Dedifferentiated amniotic fluid mesenchymal stem cell (primary cell): ENCODE data around the gene MYOCOS.
"Not testable (repeated sequence)": the region's sequence is repeated elsewhere in the genome, so short reads cannot be mapped to it uniquely, and the experiment has no call there.

Source experiments
- DNase-seq: peaks from one replicate; pipeline ENCODE4 v3.0.0-alpha.2; 2016; ENCODE audit errors: extremely low spot score

The MYOCOS gene

GRCh38 chr1:171625225-171625624 lies 3.2 kb downstream of the MYOCOS start:
- DNase-seq = no peak

DNA sequence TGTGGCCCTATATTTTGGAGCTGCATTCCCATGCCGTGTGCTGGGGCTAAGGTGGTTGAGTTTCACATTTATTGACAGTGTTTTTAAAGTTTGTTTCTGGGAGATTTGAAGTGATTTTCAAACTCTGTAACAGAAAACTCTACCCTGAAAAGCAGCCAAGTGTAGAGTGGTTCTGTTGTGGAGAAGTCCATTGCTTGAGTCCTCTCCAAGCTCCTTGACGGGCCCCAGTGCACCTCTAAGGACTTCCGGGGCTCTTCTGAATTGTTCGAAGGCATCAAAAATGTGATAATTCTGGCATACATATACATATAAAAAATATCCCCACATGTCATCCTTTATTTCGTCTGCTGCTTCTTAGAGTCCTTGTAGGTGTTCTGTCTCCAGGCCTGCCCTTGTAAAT lies 5.0 kb downstream of the MYOCOS start:
- peak; percentile 0 for DNase-seq

GRCh38 chr1:171628225-171628624 lies 6.2 kb downstream of the MYOCOS start:
- no peak for DNase-seq

DNA sequence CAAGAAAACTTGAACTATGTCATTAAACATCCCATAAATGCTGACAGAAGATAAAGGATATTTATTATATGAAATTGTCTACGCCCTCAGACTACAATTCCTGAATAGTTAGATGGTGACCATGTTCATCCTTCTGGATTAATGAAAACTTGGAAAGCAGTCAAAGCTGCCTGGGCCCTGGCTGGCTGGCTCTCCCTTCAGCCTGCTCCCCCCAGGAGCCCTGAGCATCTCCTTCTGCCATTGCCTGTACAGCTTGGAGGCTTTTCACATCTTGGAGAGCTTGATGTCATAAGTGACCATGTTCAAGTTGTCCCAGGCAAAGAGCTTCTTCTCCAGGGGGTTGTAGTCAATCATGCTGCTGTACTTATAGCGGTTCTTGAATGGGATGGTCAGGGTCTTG lies 13.6 kb downstream of the MYOCOS start:
- DNase-seq = no peak

- DNase-seq = no peak
Measured at GRCh38 chr1:171636141-171636540, 14.1 kb downstream of the MYOCOS start.

DNA sequence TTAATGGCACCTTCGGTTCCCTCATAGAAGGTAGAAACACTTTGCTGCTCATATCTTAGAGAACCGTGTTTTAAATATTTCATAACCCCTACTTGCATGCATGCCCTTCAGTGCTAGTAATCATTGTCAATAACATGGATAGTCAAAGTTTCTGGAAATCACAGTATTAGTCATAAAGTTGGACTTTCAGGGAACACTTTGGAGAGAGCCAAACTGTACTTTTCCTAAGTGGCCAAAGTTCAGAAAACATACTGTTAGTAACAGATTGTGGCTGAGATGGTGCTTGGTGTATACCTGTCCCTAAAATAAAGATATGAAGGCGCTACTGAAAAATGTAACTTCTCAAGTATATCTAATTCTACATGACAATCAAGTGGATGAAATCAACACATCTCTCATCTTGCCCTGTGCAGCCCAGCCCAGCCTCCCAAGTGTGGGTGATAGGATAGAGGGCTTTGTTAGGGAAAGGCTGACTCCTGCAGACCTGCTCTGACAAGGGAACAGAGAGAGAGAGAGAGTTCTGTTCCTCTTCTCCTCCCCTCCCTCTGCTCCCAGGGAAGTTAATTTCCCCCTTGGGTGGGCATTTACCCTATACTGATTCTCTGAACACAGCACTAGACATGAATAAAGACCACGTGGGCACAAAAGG lies 16.0 kb downstream of the MYOCOS start:
- no peak for DNase-seq

- DNase-seq = no peak
Measured at GRCh38 chr1:171640225-171640624, 18.2 kb downstream of the MYOCOS start.

DNA sequence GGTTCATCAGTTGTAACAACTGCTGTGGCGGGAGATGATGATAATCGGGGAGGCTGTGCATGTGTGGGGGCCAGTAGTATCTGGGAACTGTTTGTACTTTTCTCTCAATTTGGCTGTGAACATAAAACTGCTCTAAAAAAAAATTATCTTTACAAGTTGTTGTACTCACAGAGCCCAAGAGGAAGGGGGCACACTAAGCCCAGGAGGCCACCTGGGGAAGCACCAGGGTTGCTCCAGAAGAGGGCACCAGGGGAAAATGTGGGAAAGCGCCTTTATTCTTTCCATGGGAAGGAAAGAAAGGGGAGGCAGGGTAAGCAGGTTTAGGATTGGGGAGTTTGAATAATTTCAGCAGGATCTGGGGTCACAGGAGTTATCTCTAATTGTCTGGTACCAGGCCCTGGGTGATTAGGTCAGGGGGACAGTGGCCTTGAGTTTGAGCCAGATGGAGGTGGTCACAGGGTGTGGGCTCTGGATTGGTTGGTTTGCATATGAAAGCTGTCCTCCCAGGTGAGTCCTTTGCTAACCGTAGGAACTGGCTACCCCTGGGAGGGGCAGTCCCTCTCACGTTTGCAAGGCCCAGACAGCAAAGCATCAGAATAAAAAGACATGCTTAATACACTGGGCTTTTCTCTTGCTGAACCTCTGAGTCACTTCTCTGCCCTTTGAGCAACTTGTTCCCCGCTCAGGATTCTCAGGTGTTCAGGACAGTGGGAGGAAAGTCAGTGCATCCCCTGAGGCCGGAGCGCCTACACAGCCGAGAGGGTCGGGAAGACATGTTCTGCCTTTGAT lies 19.2 kb downstream of the MYOCOS start:
- DNase-seq = no peak

DNA sequence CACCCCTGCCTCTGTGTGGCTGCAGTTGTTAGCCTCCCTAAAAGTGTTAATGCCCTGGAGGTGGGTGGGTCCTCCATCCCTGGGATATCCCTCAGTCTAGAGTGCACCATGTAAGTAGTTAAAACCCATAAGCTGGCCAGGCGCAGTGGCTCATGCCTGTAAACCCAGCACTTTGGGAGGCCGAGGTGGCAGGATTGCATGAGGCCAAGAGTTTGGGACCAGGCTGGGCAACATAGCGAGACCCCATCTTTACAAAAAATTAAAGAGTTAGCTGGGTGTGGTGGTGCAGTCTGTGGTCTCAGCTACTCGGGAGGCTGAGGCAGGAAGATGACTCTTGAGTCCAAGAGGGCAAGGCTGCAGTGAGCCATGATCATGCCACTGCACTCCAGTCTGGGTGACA lies 20.2 kb downstream of the MYOCOS start:
- no peak for DNase-seq

DNA sequence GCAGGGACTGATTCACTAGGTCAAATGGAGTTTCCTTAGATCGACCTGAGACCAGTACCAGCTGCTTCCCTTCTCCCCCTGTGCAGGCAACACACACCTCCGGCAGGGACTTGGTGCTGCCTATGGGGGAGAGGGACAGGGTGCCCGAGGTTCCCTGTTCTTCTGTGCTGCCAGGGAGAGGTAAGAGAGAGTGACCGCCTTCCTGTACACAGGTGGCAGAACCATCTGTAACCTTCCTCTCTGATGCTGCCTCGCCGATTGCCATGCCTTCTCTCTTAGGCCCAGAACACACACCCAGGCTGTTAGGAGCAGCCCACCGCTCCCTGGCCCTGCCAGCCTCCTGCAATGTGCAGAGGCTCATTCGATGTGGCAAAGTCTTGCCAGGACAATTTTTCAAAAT lies 21.1 kb downstream of the MYOCOS start:
- DNase-seq = no peak

- DNase-seq = peak; percentile 83
Measured at GRCh38 chr1:171644805-171645483, 22.9 kb downstream of the MYOCOS start.

DNA sequence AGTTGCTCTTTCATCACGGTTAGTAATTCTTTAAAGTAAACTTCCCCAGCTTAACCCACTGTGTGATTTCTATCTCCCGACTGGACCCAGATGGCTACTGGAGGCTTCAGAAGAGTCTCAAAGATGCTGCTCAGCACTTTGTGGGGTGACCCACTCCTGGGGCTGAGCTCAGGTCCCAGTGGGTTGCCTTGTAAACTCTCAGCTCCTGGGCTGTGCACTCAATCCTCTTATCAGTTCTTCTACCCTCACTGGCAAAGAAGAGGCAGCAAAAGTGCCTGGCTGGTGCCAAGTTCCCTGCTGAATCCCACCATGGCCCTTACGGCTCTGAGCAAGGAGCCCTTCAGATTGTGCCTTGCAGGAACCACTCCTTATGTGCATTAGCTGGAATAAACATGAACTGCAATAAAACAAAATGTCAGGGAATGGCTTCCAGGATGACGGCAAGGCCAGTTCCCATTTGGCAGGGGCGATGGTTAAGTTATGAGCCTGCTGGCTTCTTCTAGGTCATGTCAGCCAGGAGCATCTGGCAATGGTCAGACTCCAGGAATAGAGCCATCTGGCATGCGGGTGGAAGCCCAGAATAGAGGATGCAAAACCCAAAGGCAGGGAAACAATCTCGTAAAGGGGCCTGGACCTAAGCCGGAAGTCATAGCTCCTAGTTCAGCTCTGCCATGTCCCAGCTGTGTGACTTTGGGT lies 23.7 kb downstream of the MYOCOS start:
- DNase-seq = no peak

GRCh38 chr1:171646249-171646560 lies 24.2 kb downstream of the MYOCOS start:
- no peak for DNase-seq

DNA sequence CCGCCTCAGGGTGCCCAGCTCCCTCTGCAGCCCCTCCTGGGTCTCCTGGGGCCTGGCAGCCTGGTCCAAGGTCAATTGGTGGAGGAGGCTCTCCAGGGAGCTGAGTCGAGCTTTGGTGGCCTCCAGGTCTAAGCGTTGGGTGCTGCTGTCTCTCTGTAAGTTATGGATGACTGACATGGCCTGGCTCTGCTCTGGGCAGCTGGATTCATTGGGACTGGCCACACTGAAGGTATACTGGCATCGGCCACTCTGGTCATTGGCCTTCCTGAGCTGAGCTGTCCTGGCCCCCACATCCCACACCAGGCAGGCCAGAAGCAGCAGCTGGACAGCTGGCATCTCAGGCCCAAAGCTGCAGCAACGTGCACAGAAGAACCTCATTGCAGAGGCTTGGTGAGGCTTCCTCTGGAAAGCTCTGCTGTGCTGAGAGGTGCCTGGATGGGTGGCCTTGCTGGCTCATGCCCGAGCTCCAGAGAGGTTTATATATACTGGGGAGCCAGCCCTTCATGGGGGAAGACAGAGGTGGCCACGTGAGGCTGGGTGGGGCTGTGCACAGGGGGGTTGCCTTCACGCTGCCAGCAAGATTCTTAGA lies 30.3 kb downstream of the MYOCOS start, which contains the start of gene MYOC:
TSS of gene MYOC (minus strand) at position 455 of the 589 bp plus-strand sequence. CDS start at position 378, 77 bp downstream.
- DNase-seq = no peak

DNA sequence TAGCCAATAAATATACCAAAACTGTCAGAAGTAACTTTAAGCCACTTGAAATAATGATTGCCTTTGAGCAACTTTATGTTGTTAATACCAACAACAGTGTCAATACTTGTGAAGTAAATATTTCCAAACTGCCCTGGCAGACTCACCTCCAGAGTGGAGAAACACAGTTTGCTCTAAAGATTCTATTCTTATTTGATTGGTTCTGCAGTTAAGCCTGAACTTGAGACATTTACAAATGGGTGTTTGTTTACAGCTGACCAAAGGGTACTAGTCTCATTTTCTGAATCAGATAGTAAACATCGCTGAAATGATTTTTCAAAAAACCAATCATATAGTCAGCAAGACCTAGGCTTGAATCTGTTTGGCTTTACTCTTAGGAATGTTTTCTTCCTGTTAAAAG lies 31.8 kb downstream of the MYOCOS start:
- no peak for DNase-seq

- peak; percentile 46 for DNase-seq
Measured at GRCh38 chr1:171654201-171654941, 32.3 kb downstream of the MYOCOS start.

DNA sequence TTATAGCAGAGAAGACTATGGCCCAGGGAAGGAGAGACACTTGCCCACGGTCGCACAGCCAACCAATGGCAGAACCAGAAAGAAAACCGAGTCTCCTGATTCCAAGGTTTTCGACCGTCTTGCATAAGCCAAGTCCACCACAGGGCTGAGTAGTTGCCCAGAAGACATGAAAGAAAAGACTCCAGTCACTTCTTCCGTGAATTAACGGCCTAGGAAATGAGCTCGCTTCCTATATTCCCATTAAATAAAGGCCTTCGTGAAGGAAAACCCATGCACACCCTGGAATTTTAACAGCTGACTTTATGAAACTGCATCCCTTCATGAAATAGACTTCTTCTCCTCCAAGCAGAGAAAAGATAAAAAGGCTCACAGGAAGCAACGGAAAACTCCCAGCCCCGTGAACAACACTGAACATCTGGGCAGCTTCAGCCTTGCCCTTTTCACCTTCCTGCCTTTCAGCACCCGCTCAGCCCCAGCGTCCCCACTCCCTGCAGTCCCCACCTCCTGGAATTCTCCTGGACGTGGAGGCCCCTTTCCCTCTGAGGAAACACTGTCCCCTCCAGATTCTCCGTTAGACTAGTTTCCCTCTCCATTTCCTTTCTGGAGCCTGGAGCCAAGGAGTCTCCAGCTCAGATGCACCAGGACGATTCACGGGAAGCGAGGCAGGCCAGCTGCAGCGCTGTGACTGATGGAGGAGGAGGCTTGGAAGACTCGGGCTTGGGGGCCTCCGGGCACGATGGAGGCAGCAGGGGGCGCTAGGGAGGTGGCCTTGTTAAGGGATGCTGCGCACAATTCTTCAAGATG lies 33.1 kb downstream of the MYOCOS start:
- no peak for DNase-seq

DNA sequence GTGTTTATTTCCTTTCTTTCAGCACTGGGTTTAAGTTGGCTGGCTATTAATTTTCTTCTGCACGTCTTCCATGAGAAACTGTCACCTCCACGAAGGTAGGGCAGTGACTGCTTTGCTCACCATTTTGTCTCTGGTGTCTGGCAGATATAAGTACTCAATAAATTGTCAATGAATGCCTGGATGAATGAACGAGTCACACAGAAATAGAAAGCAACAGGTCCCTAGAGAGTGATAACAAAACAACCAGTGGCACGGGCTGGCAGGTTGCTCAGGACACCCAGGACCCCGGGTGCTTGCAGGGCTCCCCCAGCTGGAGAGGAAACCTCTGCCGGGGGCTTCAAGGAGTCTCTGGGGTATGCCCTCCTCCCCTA lies 33.7 kb downstream of the MYOCOS start:
- DNase-seq = no peak

DNA sequence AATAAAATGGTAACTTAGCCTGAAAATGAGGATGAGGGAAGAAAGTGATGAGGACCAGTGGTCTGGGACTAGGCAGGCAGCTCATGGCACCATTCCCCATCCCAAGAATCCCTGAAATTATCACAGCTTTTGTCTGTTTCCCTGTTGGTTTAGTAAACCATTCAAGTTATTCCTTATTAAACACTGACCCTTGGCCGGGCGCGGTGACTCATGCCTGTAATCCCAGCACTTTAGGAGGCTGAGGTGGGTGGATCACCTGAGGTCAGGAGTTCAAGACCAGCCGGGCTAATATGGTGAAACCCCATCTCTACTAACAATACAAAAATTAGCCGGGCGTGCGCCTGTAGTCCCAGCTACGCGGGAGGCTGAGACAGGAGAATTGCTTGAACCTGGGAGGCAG lies 34.2 kb downstream of the MYOCOS start:
- not testable (repeated sequence) for DNase-seq

- no peak for DNase-seq
Measured at GRCh38 chr1:171661076-171661650, 39.1 kb downstream of the MYOCOS start.
